GM10847 (cell line): Measurements from ENCODE around the gene CEP41.

Experiments used
- POLR2A ChIP-seq: IDR thresholded peaks from 2 replicates; pipeline ENCODE4 v1.6.1; 2011; ENCODE audit not compliant: insufficient read length; ENCODE audit errors: extremely low read depth

CEP41 gene

DNA sequence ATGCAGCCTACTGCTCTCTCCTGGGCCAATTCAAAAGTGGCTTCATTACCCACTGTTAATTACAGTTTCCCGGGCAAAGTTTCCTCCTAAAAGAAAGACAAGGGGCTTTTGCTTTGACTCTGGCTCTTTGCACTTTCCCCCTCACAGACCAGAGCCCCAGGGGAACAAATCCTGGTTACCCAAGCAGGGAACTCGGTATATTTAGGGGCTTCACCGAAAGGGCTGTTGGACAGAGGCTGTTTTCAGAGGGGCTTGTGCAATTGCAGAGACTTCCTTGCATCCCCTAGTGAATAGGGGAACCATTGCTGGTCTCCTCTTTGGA, 53.5 kb downstream of the CEP41 start:
- no peak for TF ChIP-seq POLR2A

DNA sequence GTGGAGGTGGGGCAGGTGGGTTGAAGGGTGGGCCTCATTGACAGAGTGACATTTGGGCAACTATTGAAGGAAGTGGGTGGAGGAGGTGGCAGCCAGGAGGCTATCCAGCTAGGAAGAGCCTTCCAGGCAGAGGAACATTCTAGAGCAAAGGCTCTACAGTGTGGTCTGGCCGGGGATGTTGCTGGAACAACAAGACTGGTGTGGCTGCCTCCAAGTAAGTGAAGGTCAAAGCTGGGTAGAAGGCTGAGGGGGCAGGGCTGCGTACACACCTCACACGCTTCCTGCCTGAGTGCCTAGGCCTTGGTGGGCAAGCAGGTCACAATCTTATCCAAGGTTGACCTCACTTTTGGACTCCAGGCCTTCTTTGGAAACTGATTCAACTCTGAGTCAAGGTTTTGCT, 53.9 kb downstream of the CEP41 start:
- no peak for TF ChIP-seq POLR2A

DNA sequence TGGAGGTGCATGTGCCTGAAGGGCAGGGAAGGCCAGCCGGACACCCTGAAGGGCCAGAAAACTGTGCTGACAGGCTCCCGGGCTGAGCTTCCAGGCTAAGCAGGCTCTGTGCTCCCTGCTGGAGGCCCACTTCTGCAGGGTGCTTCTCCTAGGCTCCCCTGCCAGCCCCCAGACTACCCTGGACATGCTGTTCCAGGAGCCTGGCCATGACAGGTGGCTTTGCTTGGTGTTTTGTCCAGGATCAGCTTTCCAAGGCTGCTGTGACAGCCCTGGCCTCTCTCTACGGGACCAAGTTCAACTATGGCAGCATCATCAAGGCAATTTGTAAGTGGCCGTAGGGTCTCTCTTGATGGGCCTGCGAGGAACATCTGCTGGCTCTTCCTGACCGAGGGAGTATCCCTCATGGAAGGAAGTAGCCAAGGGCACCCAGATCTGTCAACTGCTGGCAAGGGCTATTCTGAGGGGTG, 55.2 kb downstream of the CEP41 start:
- TF ChIP-seq POLR2A: no peak

DNA sequence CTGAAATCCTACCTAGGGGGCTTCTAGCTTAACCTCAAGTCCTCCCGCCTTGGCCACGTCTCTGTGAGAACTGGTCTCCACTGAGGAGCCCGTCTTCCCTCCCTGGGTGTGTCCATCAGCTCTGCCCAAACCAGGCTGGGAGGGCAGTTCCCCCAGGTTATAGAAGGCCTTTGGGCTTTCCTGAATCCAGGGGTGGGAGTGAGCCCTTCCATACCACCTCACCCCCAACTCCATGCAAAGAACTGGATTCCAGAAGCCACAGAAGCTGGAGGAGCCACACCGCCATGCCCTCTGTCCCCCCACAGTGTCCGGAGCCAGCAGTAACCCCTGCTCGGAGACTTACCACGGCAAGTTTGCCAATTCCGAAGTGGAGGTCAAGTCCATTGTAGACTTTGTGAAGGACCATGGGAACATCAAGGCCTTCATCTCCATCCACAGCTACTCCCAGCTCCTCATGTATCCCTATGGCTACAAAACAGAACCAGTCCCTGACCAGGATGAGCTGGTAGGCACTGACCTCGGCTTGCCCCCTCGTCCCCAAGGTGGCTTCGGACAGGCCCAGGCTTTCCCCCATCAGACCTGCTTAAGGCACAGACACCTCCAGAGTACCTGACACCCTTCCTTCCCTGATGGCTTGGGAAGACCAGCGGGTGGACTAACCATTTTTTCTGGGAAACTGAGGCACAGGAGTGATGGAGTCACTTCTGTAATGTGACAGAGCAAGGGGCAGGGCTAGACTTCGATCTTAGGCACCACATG, 55.8 kb downstream of the CEP41 start:
- no peak for TF ChIP-seq POLR2A

DNA sequence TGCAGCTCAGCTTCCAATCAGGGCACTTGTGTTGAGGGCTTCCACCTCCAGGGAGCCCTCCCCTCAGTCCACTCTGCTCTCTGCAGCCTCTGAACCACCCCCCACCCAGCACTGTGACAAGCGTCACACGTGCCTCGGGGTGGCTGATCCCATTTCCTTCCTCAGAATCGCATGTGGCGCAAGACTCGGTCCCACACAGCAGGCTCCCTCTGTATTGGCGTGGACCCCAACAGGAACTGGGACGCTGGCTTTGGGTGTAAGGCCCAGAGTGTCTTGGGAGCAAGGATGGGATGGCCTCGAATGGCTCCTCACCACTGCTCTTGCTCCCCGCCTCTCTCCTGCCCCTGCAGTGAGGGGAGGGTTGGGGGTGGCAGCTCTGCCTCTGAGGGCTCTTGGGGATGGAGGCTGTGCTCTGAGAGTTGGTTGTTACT, 56.4 kb downstream of the CEP41 start:
- TF ChIP-seq POLR2A: no peak

DNA sequence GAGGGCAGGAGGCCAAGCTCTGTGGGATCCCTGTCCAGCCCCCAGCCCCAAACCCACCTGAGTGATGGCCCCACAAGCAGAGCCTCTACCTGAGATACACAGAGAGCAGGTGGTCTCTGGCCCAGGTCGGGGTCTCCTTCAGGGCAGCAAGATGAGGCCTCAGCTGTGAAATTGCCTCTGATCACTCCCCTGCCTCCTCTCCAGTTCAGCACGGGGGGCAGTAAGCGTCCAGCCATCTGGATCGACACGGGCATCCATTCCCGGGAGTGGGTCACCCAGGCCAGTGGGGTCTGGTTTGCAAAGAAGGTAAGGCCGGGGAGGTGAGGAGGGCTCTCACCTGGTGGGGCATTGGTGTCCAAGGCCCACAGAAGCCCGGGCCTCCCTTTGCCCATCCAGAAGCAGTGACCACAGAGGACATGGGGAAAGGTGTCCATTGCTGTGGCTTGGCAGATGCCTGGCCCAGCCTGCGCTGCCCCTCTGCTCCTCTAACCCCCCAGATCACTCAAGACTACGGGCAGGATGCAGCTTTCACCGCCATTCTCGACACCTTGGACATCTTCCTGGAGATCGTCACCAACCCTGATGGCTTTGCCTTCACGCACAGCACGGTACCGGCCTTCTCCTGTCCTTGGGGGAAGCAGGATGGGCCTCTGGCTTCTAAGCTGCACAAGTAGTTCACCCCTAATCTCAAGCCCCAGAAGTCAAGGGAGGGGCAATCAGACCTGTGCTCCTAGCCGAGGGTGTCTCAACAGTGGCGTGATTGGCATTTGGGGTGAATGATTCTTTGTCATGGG, 57.4 kb downstream of the CEP41 start:
- no peak for TF ChIP-seq POLR2A

DNA sequence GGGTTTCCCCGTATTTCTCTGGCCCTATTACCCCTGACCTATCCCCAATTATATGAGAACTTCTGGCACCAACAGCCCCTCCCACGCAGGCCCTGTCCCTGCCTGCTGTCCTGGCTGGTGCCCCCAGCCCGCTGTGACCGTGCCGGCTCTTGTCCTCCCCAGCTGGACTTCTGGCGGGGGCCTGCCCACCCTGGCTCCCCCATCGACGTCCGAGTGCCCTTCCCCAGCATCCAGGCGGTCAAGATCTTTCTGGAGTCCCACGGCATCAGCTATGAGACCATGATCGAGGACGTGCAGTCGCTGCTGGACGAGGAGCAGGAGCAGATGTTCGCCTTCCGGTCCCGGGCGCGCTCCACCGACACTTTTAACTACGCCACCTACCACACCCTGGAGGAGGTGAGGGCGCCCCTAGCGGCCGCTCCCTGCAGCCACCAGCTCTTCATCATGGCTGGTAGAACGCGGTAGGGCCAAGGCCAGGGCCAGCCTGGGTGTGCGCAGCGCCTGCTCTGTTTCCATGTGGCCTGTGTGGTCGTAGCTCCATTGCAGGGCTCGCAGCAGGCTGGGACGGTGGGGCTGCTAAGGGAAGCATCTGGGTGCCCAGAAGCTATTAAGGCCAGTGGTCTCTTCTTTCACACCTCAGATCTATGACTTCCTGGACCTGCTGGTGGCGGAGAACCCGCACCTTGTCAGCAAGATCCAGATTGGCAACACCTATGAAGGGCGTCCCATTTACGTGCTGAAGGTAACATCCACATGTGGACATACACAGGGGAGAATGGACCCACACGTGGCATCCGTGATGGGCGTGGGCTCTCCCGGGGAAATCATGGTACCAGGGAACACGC, 59.1 kb downstream of the CEP41 start:
- no peak for TF ChIP-seq POLR2A

DNA sequence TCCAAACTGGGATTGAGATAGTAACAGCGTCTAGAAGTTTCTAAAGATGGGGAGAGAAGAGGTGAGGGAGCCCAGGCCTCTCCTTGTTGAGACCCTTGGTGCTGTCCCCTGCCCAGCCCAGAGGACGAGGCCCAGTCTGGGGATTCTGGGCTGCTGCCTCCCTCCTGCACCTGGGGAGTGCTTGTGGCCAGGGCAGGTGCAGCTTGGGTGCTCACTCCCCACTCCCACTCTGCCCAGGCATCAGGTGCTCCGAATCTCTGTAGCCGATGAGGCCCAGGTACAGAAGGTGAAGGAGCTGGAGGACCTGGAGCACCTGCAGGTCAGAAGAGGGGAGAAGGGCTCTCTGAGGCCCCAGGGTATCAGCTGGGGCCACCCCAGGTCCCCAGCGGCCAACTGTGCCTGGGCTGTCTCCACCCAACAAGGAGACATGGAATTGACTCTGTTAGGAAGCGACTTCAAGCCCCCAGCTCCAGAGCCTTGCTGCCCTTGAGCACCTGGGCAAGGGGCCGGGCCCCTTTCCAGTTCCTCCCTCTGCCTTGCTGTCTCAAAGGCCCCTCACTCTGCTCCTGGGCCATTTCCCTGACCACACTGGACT, 59.9 kb downstream of the CEP41 start:
- no peak for TF ChIP-seq POLR2A

DNA sequence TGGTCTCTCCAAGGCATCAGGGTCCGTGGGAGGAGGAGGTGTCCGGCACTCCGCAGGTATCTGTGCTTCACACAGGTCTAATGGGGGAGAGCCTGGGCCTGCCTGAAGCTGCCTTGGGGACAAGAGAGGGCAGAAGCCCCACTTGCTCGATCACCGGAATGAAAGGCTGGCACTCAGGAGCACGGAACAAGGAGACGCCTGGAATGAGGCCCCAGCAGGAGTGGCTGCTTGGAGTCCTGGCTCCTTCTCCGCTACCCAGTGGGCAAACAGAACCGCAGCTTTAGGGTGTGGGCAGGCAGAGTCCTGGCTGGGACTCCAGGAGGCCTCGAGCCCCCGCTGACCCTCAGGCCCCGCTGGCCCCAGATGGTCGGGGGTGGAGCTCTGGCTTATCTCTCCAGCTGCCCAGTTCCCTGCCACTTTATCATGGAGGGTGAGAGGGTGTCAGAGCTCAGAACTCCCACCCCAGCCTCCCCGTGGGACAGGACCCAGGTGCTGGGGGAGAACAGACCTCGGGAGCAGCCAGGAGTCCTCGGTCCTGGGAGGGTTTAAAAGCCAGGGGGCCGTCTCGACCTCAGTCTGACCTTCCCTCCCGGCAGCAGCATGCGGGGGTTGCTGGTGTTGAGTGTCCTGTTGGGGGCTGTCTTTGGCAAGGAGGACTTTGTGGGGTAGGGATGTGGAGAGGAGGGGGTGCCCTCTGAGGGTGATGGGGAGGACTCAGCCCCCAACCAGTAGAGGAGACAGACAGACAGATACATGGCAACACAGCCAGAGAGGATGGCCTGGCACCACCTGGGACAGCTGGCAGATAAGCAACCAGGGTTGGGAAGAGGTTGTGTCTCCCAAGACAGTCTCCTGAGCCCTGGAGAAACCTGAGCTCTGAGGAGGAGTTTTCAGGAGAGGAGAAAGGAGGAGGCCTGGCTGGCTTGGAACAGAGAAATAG, 60.6 kb downstream of the CEP41 start, which contains the start of gene CPA1:
Gene CPA1, plus strand, starts transcription at position 574 of the 940 bp plus-strand sequence. Its CDS starts 27 bp downstream, at position 601.
- no peak for TF ChIP-seq POLR2A

DNA sequence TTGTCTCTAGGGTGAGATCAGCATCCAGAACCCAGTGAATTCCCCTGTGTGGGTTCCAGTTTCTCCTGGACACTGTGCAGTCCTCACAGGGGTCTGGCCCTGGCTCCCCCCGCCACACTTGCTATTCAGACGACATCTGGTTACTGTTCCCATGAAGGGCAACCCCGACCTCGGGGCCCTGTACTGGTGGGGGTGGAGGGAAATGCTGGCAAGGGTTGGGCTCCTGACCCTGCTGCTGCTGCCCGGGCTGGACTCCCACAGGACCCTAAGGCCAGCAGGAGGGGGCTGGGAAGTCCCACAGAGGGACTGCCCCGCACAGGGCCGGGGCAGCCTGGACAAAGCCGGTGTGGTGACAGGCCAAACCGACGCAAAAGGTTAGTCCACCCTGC, 61.3 kb downstream of the CEP41 start:
- no peak for TF ChIP-seq POLR2A

DNA sequence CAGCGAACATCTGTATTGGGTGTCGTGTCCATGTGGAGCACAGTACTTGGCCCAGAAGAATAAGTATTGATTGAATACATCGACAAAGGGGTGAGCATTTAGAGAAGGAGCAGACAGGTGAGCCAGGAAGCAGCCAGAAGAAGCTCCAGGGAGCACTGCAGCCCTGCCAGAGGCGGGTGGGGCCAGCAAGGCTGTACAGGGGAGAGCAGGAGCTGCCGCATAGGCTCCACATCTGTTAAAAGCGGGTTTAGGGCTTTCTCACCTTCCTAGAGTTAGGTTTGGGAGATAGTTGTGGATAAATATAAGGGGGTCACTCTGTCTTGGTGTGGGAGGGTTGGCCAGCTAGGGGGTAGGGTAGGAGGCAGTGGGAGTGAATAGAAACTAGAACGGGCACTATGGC, 61.8 kb downstream of the CEP41 start:
- no peak for TF ChIP-seq POLR2A

DNA sequence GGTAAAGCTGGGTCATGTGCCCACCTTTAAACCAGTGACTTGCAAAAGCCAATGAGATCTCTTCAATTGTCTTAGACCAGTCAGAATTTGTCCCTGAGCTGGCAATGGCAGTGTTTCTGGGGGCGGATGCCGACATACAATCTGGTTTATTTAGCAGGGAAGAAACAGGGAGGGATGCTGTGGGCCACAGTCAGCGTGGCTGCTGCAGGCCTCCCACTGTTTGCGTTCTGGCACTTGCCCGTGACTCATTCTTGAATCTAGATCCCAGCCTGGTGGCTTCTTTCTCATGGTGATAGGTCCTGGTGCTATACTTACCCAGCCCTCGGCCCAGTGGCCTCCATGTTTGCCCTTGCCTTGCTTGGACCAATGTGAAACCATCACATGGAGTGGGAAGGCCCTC, 63.6 kb downstream of the CEP41 start:
- no peak for TF ChIP-seq POLR2A

DNA sequence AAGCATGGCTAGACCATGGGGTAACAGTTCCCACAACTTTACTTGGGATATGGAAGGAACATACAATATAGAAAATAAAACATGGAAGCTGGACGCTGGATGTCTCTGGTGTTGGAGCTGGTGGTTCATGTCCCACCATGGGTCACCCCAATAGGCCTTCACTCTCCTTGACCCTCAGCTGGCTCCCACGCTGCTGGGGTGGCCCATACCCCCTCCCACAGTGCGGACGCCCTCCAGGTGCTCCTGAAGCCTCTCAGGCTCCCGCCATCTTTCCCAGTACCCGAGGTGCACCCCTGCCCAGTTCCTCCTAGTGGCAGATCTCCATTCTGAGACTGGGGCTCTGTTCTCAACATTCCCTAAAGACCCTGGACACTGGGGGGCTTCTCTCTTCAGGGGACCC, 66.3 kb downstream of the CEP41 start:
- TF ChIP-seq POLR2A: no peak

DNA sequence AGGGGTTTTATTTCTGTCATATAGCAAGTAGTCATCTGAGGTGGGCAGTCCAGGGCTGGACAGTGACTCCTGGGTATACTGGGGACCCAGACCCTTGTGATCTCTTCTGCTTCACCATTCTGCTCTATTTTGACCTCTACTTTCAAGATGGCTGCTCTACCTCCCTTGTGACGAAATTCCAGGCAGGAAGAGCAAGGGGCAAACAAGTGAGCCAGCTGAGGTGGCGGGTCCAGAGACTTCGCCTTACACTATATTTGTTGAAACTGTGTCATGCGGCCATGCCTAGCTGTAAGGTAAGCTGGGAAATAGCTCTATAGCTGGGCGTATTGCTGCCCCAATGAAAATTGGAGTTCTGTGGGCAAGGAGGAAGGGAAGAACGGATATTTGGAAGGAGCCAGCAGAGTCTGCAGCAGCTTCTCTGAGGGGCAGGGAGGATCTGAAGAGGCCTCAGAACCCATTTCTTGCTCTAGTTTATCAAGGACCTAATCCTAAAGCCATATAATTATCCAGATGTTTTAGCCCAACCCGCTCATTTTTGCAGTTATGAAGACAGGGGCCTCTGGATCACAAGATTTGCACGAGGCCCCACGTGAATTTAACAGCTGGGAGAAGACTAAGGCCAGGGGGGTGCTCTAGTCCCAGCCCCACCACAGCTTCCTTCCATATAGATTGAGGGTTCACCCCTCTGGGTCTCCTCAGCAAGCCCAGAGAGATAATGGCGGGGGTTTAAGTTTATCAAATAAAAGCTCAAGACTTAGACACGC, 68.2 kb downstream of the CEP41 start:
- TF ChIP-seq POLR2A: no peak

DNA sequence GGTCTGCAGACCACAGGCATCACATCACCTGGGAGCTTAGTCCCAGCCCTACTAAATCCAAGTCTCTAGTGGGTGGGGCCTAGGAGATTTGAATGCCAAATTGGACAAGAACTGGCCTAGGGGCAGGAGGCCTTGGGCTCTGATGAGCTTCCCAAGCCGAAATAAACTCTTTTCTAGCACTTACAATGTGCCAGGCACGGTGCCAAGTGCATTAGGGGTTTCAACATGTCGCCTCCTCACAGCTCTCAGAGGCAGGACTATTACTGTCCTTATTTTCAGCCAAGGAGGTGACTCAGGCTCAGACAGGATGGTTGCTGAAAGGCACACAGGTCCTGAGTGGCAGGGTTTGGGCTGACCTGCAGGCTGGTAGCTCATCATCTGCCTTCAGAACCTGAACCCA, 69.8 kb downstream of the CEP41 start:
- TF ChIP-seq POLR2A: no peak
